ENCODE data around the gene SMPD2. TPM values are rescaled to one million over a fixed set of nuclear protein-coding genes. Genes with fewer than 3 reads are reported as not detected.
A peak's percentile ranks its signal among the peaks of the same experiment; 100 is the strongest.

Gene SMPD2, protein sequence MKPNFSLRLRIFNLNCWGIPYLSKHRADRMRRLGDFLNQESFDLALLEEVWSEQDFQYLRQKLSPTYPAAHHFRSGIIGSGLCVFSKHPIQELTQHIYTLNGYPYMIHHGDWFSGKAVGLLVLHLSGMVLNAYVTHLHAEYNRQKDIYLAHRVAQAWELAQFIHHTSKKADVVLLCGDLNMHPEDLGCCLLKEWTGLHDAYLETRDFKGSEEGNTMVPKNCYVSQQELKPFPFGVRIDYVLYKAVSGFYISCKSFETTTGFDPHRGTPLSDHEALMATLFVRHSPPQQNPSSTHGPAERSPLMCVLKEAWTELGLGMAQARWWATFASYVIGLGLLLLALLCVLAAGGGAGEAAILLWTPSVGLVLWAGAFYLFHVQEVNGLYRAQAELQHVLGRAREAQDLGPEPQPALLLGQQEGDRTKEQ
- 1 to 10 TPM; 8.0 to 9.7 TPM for total RNA-seq

DNA sequence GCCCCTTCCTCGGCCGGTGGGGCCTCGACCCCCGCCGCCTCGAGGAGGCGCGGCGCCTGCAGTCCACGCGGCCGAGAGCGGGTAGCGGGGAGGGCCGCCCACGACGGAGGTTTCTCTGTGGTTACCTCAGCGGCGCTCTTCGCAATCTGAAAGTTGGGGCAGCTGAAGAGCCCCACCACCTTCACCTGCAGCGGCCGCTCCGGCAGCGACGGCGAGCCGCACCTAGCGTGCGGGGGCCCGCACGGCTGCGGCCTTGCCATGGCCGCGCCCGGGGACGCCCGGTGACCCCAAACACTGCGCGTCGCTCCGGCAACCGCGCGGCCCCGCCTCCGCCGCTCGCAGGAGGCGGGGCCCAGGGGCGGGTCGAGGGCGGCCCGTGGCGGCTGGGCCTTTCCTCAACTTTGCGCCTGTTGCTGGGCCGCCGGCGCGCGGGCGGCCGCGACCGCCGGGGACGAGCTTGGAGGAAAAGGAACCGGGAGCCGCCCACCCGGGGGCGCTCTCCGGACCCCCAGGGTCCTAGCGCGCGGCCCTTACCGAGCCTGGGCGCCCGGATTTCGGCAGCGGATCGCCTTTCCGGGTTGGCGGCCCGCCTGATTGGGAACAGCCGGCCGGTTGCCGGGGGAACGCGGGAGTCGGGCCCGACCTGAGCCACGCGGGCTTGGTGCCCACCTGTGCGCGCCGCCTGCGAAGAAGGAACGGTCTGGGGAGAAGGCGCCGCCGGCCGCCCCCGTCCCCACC, at the start of gene SMPD2, which contains the start of gene PPIL6:
Gene SMPD2, plus strand, starts transcription at position 394 of the 738 bp plus-strand sequence. CDS start 398 bp downstream, outside the sequence.
Gene PPIL6, minus strand, starts transcription at position 298 of the 738 bp plus-strand sequence. Its CDS starts 38 bp downstream, at position 260.
- peak; percentile 93 for ATAC-seq (replicated peaks)
- Mint-ChIP-seq H3K4me1 (peaks cover 11% of the 10 kb centered on the region), H3K9me3 (no peaks in the 10 kb centered on the region), H3K27me3 (no peaks in the 10 kb centered on the region), H3K36me3 (ENCODE audit: low read depth) (peaks cover 28% of the 10 kb centered on the region), H3K27ac (peak within 1 kb of the TSS; percentile 90), H3K4me3 (peak within 1 kb of the TSS; percentile 92)

DNA sequence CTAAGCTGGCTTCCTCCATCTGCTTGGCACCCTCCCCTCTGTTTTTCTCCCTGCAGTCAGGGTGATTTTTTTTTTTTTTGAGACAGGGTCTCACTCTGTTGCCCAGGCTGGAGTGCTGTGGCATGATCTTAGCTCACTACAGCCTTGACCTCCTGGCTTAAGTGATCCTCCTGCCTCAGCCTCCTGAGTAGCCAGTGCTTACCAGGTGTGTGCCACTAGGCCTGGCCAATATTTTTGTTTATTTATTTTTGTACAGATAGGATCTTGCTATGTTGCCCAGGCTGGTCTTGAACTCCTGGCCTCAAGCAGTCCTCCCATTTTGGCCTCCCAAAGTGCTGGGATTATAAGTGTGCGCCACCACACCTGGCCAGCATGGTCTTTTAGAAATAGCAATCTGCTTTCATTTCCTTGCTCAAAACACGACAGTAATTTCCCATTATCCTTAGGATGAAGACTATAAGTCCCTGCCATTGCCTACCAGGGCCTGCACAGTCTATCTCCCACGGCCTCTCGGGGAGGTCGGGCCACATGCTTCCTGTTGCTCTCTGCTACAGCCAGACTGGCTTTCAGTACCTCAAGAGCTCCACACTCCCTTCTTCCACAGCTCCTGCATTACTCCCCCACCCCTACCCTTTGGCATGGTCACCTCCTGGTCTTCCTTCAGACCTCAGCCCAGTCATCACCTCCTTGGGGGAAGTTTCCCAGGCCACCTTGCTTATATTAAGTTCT, 47.2 kb upstream of the SMPD2 start:
- Mint-ChIP-seq H3K9me3 (no peaks in the 10 kb centered on the region), H3K27ac (no peak overlapping the region), H3K36me3 (ENCODE audit: low read depth) (no peaks in the 10 kb centered on the region), H3K4me1 (no peaks in the 10 kb centered on the region), H3K4me3 (no peak overlapping the region), H3K27me3 (no peaks in the 10 kb centered on the region)
- no peak for ATAC-seq (replicated peaks)

DNA sequence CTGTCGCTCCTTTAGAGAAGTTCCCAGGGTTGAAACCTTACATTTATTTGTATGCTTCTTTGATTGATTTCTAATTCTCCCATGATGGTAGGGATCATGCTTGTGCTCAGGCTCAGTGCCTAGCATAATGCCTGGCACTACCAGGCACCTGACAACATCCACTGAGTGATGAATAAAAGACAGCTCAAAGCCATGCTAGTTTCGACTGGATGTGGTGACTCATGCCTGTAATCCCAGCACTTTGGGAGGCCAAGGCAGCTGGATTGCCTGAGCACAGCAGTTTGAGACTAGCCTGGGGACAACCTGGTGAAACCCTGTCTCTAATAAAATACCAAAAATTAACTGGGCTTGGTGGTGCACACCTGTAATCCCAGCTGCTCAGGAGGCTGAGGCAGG, 46.6 kb upstream of the SMPD2 start:
- no peak overlapping the region for H3K27ac Mint-ChIP-seq

DNA sequence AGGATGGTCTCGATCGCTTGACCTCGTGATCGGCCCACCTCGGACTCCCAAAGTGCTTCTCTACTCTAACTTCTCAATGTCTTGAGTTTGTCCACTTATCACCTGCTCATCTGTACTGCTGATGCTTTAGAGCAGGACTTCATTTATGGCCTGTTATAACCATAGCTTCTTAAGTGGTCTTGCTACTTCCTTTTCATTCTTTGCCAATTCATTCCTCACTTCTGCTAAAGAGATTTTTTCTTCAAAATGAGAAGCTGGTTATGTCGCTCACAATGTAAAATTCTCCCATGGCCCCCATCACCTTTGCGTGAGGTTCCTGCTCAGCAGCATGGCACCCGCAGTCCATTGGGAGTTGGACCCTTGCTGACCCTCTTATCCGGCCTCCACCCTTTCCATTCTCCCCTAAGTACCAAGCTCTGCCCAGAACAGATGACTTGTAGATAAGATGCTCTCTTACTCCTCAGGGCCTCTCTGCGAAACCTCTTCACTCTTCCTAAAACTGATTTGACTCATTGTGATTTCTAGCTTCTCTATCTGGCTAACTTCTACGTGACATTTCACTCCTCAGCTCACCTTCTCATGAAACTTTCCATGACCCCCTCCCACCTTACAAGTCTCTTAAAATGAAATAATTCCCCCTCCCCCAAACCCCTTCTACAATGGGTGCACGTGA, 44.3 kb upstream of the SMPD2 start:
- peak; percentile 59 for ATAC-seq (replicated peaks)
- Mint-ChIP-seq H3K27ac (peak overlapping the region; percentile 12), H3K4me1 (no peaks in the 10 kb centered on the region), H3K9me3 (no peaks in the 10 kb centered on the region), H3K36me3 (ENCODE audit: low read depth) (no peaks in the 10 kb centered on the region), H3K27me3 (no peaks in the 10 kb centered on the region), H3K4me3 (peak overlapping the region; percentile 1)

More for the DNA sequence above, 46.6 kb upstream of the SMPD2 start:
- Mint-ChIP-seq H3K27me3 (no peaks in the 10 kb centered on the region), H3K4me3 (no peak overlapping the region), H3K9me3 (no peaks in the 10 kb centered on the region), H3K4me1 (no peaks in the 10 kb centered on the region), H3K36me3 (ENCODE audit: low read depth) (no peaks in the 10 kb centered on the region)
- ATAC-seq (replicated peaks): peak; percentile 54

DNA sequence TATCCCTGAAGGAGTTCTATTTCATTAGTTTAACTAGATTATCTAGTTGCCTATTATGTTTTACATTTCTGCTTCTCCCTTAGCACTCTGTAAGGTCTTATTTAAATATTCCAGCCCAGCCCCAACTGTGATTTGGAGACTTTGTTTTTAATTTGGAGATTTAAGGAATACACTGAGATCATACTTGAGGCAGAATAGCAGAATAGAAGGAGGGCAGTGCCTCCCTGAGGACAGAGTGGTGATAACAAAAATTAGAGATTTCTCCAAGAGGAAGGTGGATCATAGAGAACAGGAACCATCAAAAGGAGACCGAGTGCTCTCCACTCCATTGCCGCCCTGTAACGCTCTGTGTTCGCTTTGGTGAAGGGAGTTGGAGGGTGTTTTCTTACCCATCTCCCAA, 43.5 kb upstream of the SMPD2 start:
- Mint-ChIP-seq H3K9me3 (no peaks in the 10 kb centered on the region), H3K27ac (no peak overlapping the region), H3K27me3 (no peaks in the 10 kb centered on the region), H3K4me1 (no peaks in the 10 kb centered on the region), H3K4me3 (no peak overlapping the region), H3K36me3 (ENCODE audit: low read depth) (no peaks in the 10 kb centered on the region)
- ATAC-seq (replicated peaks): no peak

DNA sequence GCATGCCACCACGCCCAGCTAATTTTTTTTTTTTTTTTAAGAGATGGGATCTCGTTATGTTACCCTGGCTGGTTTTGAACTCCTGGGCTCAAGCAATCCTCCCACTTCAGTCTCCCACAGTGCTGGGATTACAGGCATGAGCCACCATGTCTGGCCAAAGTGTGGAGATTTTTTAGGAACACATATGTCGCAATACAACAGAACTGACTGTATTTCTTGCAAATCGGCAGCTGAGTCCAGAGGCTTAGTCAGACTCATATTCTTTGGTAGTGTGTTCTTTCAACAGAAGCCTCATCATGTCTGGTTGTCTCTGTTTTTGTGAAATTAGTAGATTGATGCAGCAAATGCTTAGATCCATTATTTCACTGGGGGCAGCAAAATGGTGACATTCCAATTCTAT, 34.3 kb upstream of the SMPD2 start:
- Mint-ChIP-seq H3K4me1 (no peaks in the 10 kb centered on the region), H3K27ac (no peak overlapping the region), H3K9me3 (no peaks in the 10 kb centered on the region), H3K36me3 (ENCODE audit: low read depth) (no peaks in the 10 kb centered on the region), H3K27me3 (no peaks in the 10 kb centered on the region), H3K4me3 (no peak overlapping the region)
- no peak for ATAC-seq (replicated peaks)

DNA sequence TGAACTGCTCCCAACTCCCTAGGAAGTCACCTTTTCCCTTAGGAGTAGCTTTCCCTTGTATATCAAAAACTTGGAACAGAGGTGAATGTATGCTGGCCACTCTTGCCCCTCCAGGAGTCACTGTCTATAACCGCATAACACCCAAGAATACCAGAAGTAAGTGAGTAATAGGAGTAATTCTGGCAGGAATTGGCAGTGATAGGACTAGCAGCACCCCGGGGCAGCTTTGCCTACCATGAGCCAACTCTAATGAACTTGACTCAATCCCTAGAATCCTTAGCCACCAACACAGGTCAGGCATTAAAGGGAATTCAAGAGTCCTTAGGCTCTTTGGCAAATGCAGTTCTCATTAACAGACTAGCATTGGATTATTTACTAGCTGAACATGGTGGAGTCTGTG, 29.5 kb upstream of the SMPD2 start:
- Mint-ChIP-seq H3K27ac (no peak overlapping the region), H3K36me3 (ENCODE audit: low read depth) (no peaks in the 10 kb centered on the region), H3K9me3 (no peaks in the 10 kb centered on the region), H3K4me1 (no peaks in the 10 kb centered on the region), H3K27me3 (no peaks in the 10 kb centered on the region), H3K4me3 (no peak overlapping the region)
- ATAC-seq (replicated peaks): no peak

DNA sequence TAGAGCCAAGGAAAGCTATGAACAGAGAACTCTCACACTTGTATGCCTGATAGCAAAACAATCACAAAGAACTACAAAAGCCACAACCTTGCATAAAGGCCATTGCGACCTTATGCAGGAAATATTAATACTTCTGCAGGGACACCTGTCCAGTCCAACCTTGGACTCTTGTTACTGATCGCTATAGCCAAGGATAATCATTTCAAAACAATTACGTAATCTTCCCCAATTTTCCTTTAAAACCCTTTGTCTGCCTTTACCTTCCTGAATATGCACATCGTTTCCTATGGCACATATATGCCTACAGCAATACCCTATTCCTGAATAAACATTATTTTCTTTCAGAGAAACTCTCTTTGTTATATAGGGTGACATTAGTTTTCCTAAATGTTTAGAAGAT, 22.9 kb upstream of the SMPD2 start:
- Mint-ChIP-seq H3K9me3 (no peaks in the 10 kb centered on the region), H3K27me3 (no peaks in the 10 kb centered on the region), H3K4me3 (no peak overlapping the region), H3K27ac (no peak overlapping the region), H3K36me3 (ENCODE audit: low read depth) (no peaks in the 10 kb centered on the region), H3K4me1 (no peaks in the 10 kb centered on the region)
- ATAC-seq (replicated peaks): no peak

DNA sequence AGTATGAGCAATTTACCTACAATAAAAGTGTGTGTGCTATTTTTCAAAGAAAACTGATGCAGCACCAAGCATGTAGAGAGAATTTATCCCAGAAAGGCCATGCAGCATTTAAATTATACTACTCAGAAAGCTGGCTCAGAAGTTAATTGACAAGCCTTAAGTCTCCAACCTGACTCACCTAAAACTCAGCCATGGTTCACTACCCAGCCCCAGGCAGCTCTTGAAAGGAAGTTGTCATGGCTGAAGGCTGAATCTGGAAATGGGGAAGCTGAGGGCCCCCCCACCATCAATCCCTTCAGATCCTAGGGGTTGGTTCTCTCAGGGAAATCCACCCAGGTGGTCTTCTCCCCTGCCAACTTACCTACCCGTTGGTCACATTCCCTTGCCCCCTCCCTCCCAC, 19.8 kb upstream of the SMPD2 start:
- Mint-ChIP-seq H3K27ac (no peak overlapping the region), H3K36me3 (ENCODE audit: low read depth) (no peaks in the 10 kb centered on the region), H3K9me3 (no peaks in the 10 kb centered on the region), H3K4me1 (no peaks in the 10 kb centered on the region), H3K27me3 (no peaks in the 10 kb centered on the region), H3K4me3 (no peak overlapping the region)
- no peak for ATAC-seq (replicated peaks)

DNA sequence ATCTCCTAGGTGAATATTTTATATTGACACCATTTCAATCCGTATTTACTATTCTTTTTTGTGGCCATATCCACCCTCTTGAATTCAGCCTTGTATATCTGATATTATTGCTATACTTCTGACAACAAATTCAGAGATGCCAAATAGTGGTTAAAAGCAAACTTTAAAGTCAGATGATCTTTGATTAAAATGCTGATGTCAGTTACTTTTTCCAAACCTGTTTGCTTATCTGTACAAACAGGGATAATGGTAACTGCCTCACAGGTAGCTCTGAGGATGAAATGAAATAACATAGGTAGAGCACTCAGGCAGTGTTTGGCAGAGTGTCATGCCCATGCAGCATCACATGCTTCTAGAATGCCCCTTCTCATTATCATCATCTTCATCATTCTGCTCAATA, 19.3 kb upstream of the SMPD2 start:
- H3K27ac Mint-ChIP-seq: no peak overlapping the region
- H3K36me3 Mint-ChIP-seq (ENCODE audit: low read depth): no peaks in the 10 kb centered on the region
- no peaks in the 10 kb centered on the region for H3K9me3 Mint-ChIP-seq
- no peaks in the 10 kb centered on the region for H3K4me1 Mint-ChIP-seq
- ATAC-seq (replicated peaks): no peak
- no peak overlapping the region for H3K4me3 Mint-ChIP-seq
- H3K27me3 Mint-ChIP-seq: no peaks in the 10 kb centered on the region

DNA sequence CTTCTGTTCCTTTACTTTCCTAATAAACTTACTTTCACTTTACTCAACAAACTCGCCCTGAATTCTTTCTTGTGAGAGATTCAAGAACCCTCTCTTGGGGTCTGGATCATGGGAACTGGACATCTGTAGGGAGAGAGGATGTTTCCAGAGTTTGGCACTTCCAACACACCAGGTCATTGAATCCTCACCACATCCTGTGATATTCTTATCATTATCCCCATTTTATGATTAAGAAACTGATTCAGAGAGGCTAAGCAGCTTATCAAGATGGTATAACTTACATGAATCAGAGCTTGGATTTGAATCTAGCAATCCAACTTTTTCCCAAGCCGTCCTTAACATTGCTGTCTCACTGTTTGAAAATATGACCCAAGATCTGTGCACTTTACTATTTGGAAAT, 15.6 kb upstream of the SMPD2 start:
- Mint-ChIP-seq H3K36me3 (ENCODE audit: low read depth) (no peaks in the 10 kb centered on the region), H3K9me3 (no peaks in the 10 kb centered on the region), H3K4me3 (no peak overlapping the region), H3K27me3 (peaks cover 6% of the 10 kb centered on the region), H3K4me1 (no peaks in the 10 kb centered on the region), H3K27ac (no peak overlapping the region)
- ATAC-seq (replicated peaks): no peak

DNA sequence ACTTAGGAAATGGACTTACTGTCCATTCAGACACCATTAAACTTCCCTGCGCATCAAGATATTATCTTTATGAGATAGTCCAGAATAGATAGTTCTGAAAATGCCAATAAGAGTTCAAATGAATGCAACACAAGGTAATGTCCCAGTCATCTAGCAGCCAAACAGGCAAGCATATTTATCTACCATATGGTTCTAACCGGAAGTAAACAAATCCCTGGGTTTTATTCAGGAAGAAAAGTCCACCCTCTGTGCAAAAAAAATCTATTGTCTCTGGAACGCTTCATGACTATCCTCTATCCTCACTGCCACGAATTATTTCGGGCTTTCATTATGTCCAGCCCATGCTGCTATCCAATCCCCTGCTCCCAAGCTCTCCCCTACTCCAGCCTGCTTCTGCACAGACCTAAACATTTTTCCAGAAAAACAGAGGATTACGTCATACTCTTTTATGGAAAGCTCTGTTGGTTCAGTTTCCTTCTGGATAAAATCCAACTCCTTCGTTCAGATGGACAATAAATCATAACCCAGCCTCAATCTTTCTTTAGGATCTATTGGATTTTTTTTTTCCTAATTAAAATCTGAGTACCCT, 11.5 kb upstream of the SMPD2 start:
- peaks cover 6% of the 10 kb centered on the region for H3K27me3 Mint-ChIP-seq
- H3K4me3 Mint-ChIP-seq: no peak overlapping the region
- no peaks in the 10 kb centered on the region for H3K4me1 Mint-ChIP-seq
- no peaks in the 10 kb centered on the region for H3K36me3 Mint-ChIP-seq (ENCODE audit: low read depth)
- H3K27ac Mint-ChIP-seq: no peak overlapping the region
- no peaks in the 10 kb centered on the region for H3K9me3 Mint-ChIP-seq
- no peak for ATAC-seq (replicated peaks)

DNA sequence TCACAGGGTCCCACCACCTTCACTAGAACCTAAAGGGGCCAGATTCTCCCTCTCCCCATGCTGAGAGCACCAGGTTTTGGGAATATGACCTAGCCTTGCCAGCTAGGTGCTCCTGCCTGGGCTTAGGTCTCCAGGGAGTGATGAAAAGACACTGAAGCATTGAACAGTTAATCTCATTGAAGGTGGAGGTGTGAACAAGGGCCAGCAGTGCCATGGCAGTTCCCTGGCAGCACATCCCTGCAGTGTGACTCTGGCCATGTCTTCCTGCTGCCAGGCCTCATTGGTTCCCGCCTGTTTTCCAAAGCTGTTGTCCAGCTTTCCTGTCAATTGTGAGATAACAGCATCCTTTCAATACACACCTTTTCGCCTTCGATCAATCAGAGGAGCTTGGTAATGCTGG, 11.0 kb upstream of the SMPD2 start:
- Mint-ChIP-seq H3K36me3 (ENCODE audit: low read depth) (no peaks in the 10 kb centered on the region), H3K27ac (no peak overlapping the region), H3K27me3 (peaks cover 6% of the 10 kb centered on the region), H3K4me1 (no peaks in the 10 kb centered on the region), H3K4me3 (no peak overlapping the region), H3K9me3 (no peaks in the 10 kb centered on the region)
- ATAC-seq (replicated peaks): no peak

DNA sequence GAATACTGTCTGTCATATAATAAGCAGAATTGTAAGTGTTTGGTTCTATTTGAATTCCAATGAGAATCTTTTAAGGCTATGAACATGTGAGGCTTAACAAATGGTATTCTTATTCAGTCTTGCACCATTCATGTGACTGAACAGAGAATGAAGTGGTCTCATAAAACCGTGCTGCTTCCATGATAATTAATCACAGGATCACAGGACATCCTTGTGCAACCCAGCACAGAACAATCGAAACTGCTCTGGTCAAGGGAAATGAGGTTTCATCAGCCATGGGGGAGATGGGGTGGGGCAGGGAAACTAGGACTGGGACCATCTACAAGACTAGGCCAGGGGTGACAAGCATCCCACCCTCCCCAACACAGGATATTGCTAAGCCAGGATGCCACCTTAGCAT, 6.1 kb upstream of the SMPD2 start:
- Mint-ChIP-seq H3K4me1 (no peaks in the 10 kb centered on the region), H3K27me3 (no peaks in the 10 kb centered on the region), H3K27ac (no peak overlapping the region), H3K36me3 (ENCODE audit: low read depth) (no peaks in the 10 kb centered on the region), H3K4me3 (no peak overlapping the region), H3K9me3 (no peaks in the 10 kb centered on the region)
- no peak for ATAC-seq (replicated peaks)
